BLaER1 treated with 17β-estradiol and CSF1 and Interleukin-3, amounts not matched to agents 10 nM and 100 nM (cell line): Measurements from ENCODE around the gene CRYL1.

Source experiments
- H3K27ac ChIP-seq, 11 experiments: shearing (Covaris generic); formaldehyde crosslinking; 2 replicates each; pipeline ENCODE4 v1.8.1; 2022
- H3K27me3 ChIP-seq, 11 experiments: shearing (Covaris generic); formaldehyde crosslinking; 2 replicates each; pipeline ENCODE4 v1.8.1; 2022
- H3K36me3 ChIP-seq, 11 experiments: shearing (Covaris generic); formaldehyde crosslinking; 2 replicates each; pipeline ENCODE4 v1.8.1; 2022
- H3K4me1 ChIP-seq, 10 experiments: shearing (Covaris generic); formaldehyde crosslinking; 2 replicates each; pipeline ENCODE4 v1.8.1; 2022
- H3K4me2 ChIP-seq, 11 experiments: shearing (Covaris generic); formaldehyde crosslinking; 2 replicates each; pipeline ENCODE4 v1.8.1; 2022
- H3K4me3 ChIP-seq, 10 experiments: shearing (Covaris generic); formaldehyde crosslinking; 2 replicates each; pipeline ENCODE4 v1.8.1; 2022
- H3K9ac ChIP-seq, 11 experiments: shearing (Covaris generic); formaldehyde crosslinking; 2 replicates each; pipeline ENCODE4 v1.8.1; 2022
- H3K9me3 ChIP-seq, 11 experiments: shearing (Covaris generic); formaldehyde crosslinking; replicated peaks in 1 of 11; 2 replicates each; pipeline ENCODE4 v1.8.1; 2022
- H4K20me1 ChIP-seq, 11 experiments: shearing (Covaris generic); formaldehyde crosslinking; 2 replicates each; pipeline ENCODE4 v1.8.1; 2022
- Cebpa-rat ChIP-seq, 11 experiments: shearing (Covaris generic); IDR thresholded peaks; 2 replicates each; pipeline ENCODE4 v1.8.1; 2022

The CRYL1 gene

GRCh38 chr13:20462921-20463320 lies 62.7 kb downstream of the CRYL1 start:
- no peak for TF ChIP-seq Cebpa-rat (IDR thresholded peaks at IDR 0.05)
- Histone ChIP-seq H3K36me3 (peaks cover 0 to 4% (median 0%) of the 10 kb centered on the region in 11 experiments; a peak in 3 of 22 replicates), H4K20me1 (no peaks in the 10 kb centered on the region), H3K4me1 (peaks cover 7 to 25% (median 17%) of the 10 kb centered on the region in 10 experiments), H3K4me2 (no peak overlapping the region), H3K27ac (no peak overlapping the region), H3K27me3 (no peaks in the 10 kb centered on the region), H3K9me3 (peaks cover 0 to 9% (median 4%) of the 10 kb centered on the region in 11 experiments; a peak in 4 of 22 replicates), H3K4me3 (no peak overlapping the region), H3K9ac (no peak overlapping the region)

- Histone ChIP-seq H3K36me3 (peaks cover 0 to 4% (median 0%) of the 10 kb centered on the region in 11 experiments; a peak in 3 of 22 replicates), H3K4me1 (peaks cover 7 to 29% (median 19%) of the 10 kb centered on the region in 10 experiments), H3K27me3 (no peaks in the 10 kb centered on the region), H3K9ac (no peak overlapping the region), H3K4me2 (no peak overlapping the region), H3K27ac (no peak overlapping the region), H3K4me3 (no peak overlapping the region), H4K20me1 (no peaks in the 10 kb centered on the region), H3K9me3 (peaks cover 0 to 9% (median 4%) of the 10 kb centered on the region in 11 experiments; a peak in 4 of 22 replicates)
- TF ChIP-seq Cebpa-rat (IDR thresholded peaks at IDR 0.05) = no peak
These were observed 63.1 kb downstream of the CRYL1 start for GRCh38 chr13:20462533-20462915.

GRCh38 chr13:20461860-20462532 lies 63.7 kb downstream of the CRYL1 start:
- Histone ChIP-seq H3K27me3 (no peaks in the 10 kb centered on the region), H3K4me2 (peak overlapping the region in 1 of 11 experiments; percentile 61; a peak in 2 of 22 replicates), H4K20me1 (no peaks in the 10 kb centered on the region), H3K9ac (no peak overlapping the region), H3K4me3 (no peak overlapping the region), H3K27ac (no peak overlapping the region), H3K36me3 (peaks cover 0 to 4% (median 0%) of the 10 kb centered on the region in 11 experiments; a peak in 2 of 22 replicates), H3K9me3 (peaks cover 0 to 9% (median 4%) of the 10 kb centered on the region in 11 experiments; a peak in 3 of 22 replicates), H3K4me1 (peaks cover 7 to 34% (median 23%) of the 10 kb centered on the region in 10 experiments)
- TF ChIP-seq Cebpa-rat (IDR thresholded peaks at IDR 0.05) = no peak

DNA sequence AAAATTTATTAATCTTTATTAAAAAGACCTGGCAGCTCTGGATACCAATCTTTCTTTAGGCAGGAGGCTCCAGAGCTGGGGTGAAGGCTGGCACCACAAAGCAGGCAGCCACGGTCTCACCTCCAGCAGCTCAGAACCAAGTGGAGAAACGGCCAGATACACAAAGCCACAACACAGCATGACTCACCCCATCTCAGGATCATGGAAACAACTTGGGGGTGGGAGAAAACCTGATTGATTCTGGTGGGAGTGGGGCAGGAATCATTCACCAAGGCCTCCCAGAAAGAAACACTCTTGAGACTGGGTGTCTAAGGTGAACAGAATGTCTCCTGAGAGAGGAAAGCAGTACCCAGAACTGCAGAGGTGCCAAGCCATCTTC lies 64.2 kb downstream of the CRYL1 start:
- H3K9me3 ChIP-seq = peaks cover 0 to 9% (median 4%) of the 10 kb centered on the region in 11 experiments; a peak in 3 of 22 replicates
- peak overlapping the region in 2 of 11 experiments; percentile 1 to 7; a peak in 2 of 22 replicates for H3K27ac ChIP-seq
- H4K20me1 ChIP-seq = no peaks in the 10 kb centered on the region
- no peak overlapping the region for H3K4me3 ChIP-seq
- TF ChIP-seq Cebpa-rat (IDR thresholded peaks at IDR 0.05) = no peak
- peaks cover 0 to 4% (median 0%) of the 10 kb centered on the region in 11 experiments; a peak in 2 of 22 replicates for H3K36me3 ChIP-seq
- peak overlapping the region in 8 of 11 experiments; percentile 11 to 70 (median 54); a peak in 8 of 22 replicates for H3K4me2 ChIP-seq
- no peak overlapping the region for H3K9ac ChIP-seq
- peaks cover 7 to 39% (median 27%) of the 10 kb centered on the region in 10 experiments for H3K4me1 ChIP-seq
- H3K27me3 ChIP-seq = no peaks in the 10 kb centered on the region

GRCh38 chr13:20460761-20461160 lies 64.9 kb downstream of the CRYL1 start:
- H3K27ac ChIP-seq = peak overlapping the region in 5 of 11 experiments; percentile 2 to 45 (median 7); a peak in 3 of 22 replicates
- no peaks in the 10 kb centered on the region for H3K27me3 ChIP-seq
- no peak overlapping the region for H3K4me3 ChIP-seq
- no peak for TF ChIP-seq Cebpa-rat (IDR thresholded peaks at IDR 0.05)
- H3K36me3 ChIP-seq = peaks cover 0 to 4% (median 0%) of the 10 kb centered on the region in 11 experiments; a peak in 2 of 22 replicates
- H4K20me1 ChIP-seq = no peaks in the 10 kb centered on the region
- H3K4me1 ChIP-seq = peaks cover 7 to 39% (median 27%) of the 10 kb centered on the region in 10 experiments
- H3K9me3 ChIP-seq = peaks cover 0 to 9% (median 4%) of the 10 kb centered on the region in 11 experiments; a peak in 4 of 22 replicates
- peak overlapping the region; percentile 32 to 70 (median 58); a peak in 19 of 22 replicates for H3K4me2 ChIP-seq
- H3K9ac ChIP-seq = 0 out of 22 replicates have a peak overlapping the region, but pooled peaks of 1 of the 11 experiments have one; percentile 19

- no peak for TF ChIP-seq Cebpa-rat (IDR thresholded peaks at IDR 0.05)
- Histone ChIP-seq H3K27ac (no peak overlapping the region), H3K4me1 (peaks cover 7 to 39% (median 27%) of the 10 kb centered on the region in 10 experiments), H4K20me1 (0 out of 22 replicates have a peak, but pooled peaks cover 0 to 1% (median 0%) of the 10 kb centered on the region in 11 experiments), H3K9ac (no peak overlapping the region), H3K4me2 (peak overlapping the region in 8 of 11 experiments; percentile 13 to 43 (median 21); a peak in 7 of 22 replicates), H3K36me3 (peaks cover 0 to 4% (median 0%) of the 10 kb centered on the region in 11 experiments; a peak in 3 of 22 replicates), H3K9me3 (peaks cover 6 to 27% (median 12%) of the 10 kb centered on the region in 11 experiments; a peak in 15 of 22 replicates), H3K4me3 (no peak overlapping the region), H3K27me3 (no peaks in the 10 kb centered on the region)
These were observed 68.0 kb downstream of the CRYL1 start for GRCh38 chr13:20457670-20458069.

- H3K4me3 ChIP-seq = no peak overlapping the region
- peaks cover 7 to 45% (median 32%) of the 10 kb centered on the region in 10 experiments for H3K4me1 ChIP-seq
These were observed 68.9 kb downstream of the CRYL1 start for GRCh38 chr13:20456737-20457136.

DNA sequence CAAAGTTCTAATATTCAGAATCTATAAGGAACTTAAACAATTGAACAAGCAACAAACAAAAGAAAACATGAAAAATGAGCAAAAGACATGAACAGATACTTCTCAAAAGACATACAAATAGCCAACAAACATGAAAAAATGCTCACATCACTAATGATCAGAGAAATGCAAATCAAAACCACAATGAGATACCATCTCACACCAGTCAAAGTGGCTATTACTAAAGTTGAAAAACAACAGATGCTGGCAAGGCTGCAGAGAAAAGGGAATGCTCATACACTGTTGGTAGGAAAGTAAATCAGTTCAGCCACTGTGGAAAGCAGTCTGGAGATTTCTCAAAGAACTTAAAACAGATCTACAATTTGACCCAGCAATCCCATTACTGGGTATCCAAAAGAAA lies 74.3 kb downstream of the CRYL1 start:
- H3K27ac ChIP-seq = no peak overlapping the region
- H4K20me1 ChIP-seq = 0 out of 22 replicates have a peak, but pooled peaks cover 0 to 4% (median 0%) of the 10 kb centered on the region in 11 experiments
- peaks cover 45 to 61% (median 50%) of the 10 kb centered on the region in 11 experiments for H3K9me3 ChIP-seq
- H3K36me3 ChIP-seq = peaks cover 0 to 16% (median 0%) of the 10 kb centered on the region in 11 experiments; a peak in 7 of 22 replicates
- H3K4me1 ChIP-seq = peaks cover 0 to 16% (median 10%) of the 10 kb centered on the region in 10 experiments; a peak in 13 of 20 replicates
- H3K27me3 ChIP-seq = no peaks in the 10 kb centered on the region
- no peak overlapping the region for H3K9ac ChIP-seq
- H3K4me3 ChIP-seq = no peak overlapping the region
- peak overlapping the region in 6 of 11 experiments; percentile 27 to 65 (median 55); a peak in 12 of 22 replicates for H3K4me2 ChIP-seq
- no peak for TF ChIP-seq Cebpa-rat (IDR thresholded peaks at IDR 0.05)

More at GRCh38 chr13:20456737-20457136, 68.9 kb downstream of the CRYL1 start:
- TF ChIP-seq Cebpa-rat (IDR thresholded peaks at IDR 0.05) = no peak
- Histone ChIP-seq H3K9me3 (peaks cover 6 to 27% (median 12%) of the 10 kb centered on the region in 11 experiments; a peak in 15 of 22 replicates), H3K9ac (no peak overlapping the region), H3K27me3 (no peaks in the 10 kb centered on the region), H3K4me2 (peak overlapping the region in 8 of 11 experiments; percentile 16 to 43 (median 34); a peak in 11 of 22 replicates), H4K20me1 (0 out of 22 replicates have a peak, but pooled peaks cover 0 to 4% (median 0%) of the 10 kb centered on the region in 11 experiments), H3K27ac (no peak overlapping the region), H3K36me3 (peaks cover 0 to 4% (median 0%) of the 10 kb centered on the region in 11 experiments; a peak in 2 of 22 replicates)
